Peyer's patch (tissue), 4 donors: ENCODE results near the gene LPIN1.

Experiments
- CTCF ChIP-seq, 6 experiments: fragments of 450-650 bp in 4 of 6; fragments of 200-600 bp in 2 of 6; sonication (generic) in 1 of 6; IDR thresholded peaks; one replicate each; pipeline ENCODE4 v1.5.1; 2017 to 2019; ENCODE audit warnings: antibody characterized with exemption in 6 of 6, mild to moderate bottlenecking in 3 of 6, moderate library complexity in 1 of 6
- POLR2A ChIP-seq, 2 donors: fragments of 450-650 bp; IDR thresholded peaks; one replicate each; pipeline ENCODE4 v1.5.1; 2017; ENCODE audit warnings: antibody characterized with exemption in 2 of 2, mild to moderate bottlenecking in 2 of 2, moderate library complexity in 2 of 2

GRCh38 chr2:11720752-11721151 lies 25.7 kb upstream of the LPIN1 start:
- TF ChIP-seq CTCF (IDR thresholded peaks at IDR 0.05) (no peak), POLR2A (IDR thresholded peaks at IDR 0.05) (no peak)
